Astrocyte of the spinal cord (primary cell): ENCODE data around the gene MYBBP1A.

Experiments
- DNase-seq: peaks from one replicate; pipeline ENCODE4 v3.0.0; 2011; ENCODE audit warnings: low read depth, low spot score
- H3K4me3 ChIP-seq: 2 replicates; pipeline ENCODE4 v1.5.1; 2011; ENCODE audit warnings: low read depth, mild to moderate bottlenecking, low read length, moderate library complexity
- in situ Hi-C: cut with HindIII; loops from 2 replicates; pipeline ENCODE4 v1.10.0; 2017; ENCODE audit warnings: low sequenced_read_pairs
- TF ChIP-seq, protein P1 (sequence below): IDR thresholded peaks from 2 replicates; pipeline ENCODE4 v1.5.1; 2012; ENCODE audit warnings: low read depth, mild to moderate bottlenecking, low read length, inconsistent platforms

Gene MYBBP1A

GRCh38 chr17:4506892-4507291, 48.3 kb downstream of the MYBBP1A start:
- in situ Hi-C loops = no loop called here
- no peak overlapping the region for H3K4me3 ChIP-seq
- no peak for DNase-seq
- TF ChIP-seq, protein P1, sequence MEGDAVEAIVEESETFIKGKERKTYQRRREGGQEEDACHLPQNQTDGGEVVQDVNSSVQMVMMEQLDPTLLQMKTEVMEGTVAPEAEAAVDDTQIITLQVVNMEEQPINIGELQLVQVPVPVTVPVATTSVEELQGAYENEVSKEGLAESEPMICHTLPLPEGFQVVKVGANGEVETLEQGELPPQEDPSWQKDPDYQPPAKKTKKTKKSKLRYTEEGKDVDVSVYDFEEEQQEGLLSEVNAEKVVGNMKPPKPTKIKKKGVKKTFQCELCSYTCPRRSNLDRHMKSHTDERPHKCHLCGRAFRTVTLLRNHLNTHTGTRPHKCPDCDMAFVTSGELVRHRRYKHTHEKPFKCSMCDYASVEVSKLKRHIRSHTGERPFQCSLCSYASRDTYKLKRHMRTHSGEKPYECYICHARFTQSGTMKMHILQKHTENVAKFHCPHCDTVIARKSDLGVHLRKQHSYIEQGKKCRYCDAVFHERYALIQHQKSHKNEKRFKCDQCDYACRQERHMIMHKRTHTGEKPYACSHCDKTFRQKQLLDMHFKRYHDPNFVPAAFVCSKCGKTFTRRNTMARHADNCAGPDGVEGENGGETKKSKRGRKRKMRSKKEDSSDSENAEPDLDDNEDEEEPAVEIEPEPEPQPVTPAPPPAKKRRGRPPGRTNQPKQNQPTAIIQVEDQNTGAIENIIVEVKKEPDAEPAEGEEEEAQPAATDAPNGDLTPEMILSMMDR = no peak

DNA sequence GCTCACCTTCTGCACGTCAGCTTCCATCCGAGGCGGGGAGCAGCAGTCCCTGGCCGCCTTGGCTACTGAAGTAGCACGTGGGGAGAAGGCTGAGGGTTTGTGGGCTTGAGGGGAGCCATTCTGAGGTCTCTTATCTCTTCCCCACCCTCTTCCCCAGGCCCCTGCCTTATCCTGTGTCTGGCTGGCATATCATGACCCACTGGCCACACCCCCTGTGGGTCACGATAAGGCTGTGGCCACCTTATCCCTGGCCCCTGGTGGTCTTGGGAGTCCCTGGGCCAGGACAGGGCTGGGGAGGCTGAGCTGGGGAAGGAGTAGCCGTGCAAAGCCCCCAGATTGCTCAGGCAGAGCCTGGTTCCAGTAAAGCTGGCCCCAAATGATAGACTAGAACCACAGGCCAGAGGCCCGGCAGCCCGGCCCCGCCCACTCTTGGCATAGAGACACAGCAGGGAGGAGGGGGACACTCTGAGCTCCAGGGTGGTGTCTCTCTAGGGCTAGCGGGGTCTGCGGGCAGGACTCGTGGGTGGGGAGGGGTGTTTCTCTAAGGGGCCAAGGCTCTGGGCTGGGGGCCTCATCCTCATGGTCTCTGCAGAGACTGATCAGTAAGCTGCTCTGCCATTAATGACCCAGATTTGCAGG, 48.9 kb downstream of the MYBBP1A start:
- DNase-seq = no peak
- H3K4me3 ChIP-seq = no peak overlapping the region
- in situ Hi-C loops = no loop called here
- TF ChIP-seq, protein P1 = no peak

DNA sequence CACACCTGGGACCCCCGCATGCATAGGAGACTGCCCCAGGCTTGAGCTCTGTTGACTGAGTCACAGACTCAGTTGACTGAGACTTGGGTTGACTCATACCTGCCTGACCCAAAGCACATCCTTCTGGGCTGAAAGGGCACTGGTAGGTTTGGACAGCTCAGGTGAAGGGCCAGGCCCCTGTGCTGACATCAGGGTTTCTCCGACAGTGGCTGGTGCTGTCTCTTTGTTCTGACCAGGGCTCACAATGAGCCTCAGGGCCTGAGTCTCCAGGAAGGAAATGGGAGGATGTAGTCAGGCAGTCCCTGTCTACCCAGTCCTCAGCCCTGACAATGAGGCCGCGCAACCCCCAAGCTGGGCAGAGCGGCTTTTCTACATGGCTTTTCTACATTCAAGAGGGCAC, 50.0 kb downstream of the MYBBP1A start:
- in situ Hi-C loops = no loop called here
- TF ChIP-seq, protein P1 = no peak
- DNase-seq = no peak
- no peak overlapping the region for H3K4me3 ChIP-seq

GRCh38 chr17:4504188-4504587, 51.0 kb downstream of the MYBBP1A start:
- TF ChIP-seq, protein P1 = no peak
- no peak for DNase-seq
- in situ Hi-C loops = no loop called here
- H3K4me3 ChIP-seq = no peak overlapping the region

DNA sequence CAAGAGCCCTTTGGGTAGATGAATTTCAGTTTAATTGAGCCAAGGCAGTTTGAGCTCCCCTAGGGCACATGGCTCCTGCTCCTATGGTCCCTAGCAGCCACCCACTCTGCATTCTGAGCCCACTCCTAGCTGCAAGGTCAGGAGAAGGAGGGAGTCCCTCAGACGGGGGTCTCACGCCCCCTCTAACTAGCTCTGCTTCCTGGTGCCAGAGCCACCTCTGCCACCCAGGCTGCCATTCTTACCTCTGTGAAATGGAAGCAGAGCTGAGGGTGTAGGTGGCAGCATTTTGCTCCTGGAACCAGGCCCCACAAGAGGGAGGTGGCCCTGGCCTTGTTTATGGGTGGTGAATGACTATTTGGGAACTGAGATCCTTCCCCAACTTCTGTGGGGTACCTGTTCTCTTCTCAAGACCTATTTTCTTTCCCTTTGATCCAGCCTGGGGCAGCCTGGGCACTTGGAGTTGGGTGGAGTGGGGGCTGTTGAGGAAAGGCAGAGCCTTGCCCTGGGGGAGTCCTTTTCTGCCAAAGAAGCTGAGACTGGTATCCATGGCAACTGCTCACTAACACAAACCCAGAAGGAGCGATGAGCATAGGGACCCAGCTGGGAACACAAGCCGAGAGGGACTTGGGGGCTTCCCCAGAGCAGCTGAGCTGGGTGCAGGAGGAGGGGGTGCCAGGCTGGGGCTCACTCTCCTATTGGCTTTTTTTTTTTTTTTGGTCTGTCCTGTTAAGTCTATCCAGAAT, 51.7 kb downstream of the MYBBP1A start:
- in situ Hi-C loops = no loop called here
- TF ChIP-seq, protein P1 = no peak
- DNase-seq = no peak
- H3K4me3 ChIP-seq = no peak overlapping the region

GRCh38 chr17:4502466-4503154, 52.6 kb downstream of the MYBBP1A start:
- no peak for DNase-seq
- H3K4me3 ChIP-seq = no peak overlapping the region
- TF ChIP-seq, protein P1 = no peak
- in situ Hi-C loops = no loop called here
